Measurements from ENCODE around the gene TEX44.

The TEX44 gene

GRCh38 chr2:231589656-231590055 lies 3.0 kb upstream of the TEX44 start:
- H3K9ac ChIP-seq (ENCODE audit: low read length), result no peak overlapping the region
- H3K9me2 ChIP-seq (replicated peaks; ENCODE audit: insufficient read depth, low read length), result no peaks in the 10 kb centered on the region
- no peak overlapping the region for H3K27ac ChIP-seq (ENCODE audit: low read depth, low read length)
- H3K4me2 ChIP-seq (ENCODE audit: low read depth, low read length, poor library complexity, severe bottlenecking), result no peak overlapping the region
- no peak overlapping the region for H3K4me3 ChIP-seq (ENCODE audit: insufficient read depth, low read length, poor library complexity, severe bottlenecking)
- H3F3A ChIP-seq (ENCODE audit: insufficient read depth), result no peaks in the 10 kb centered on the region
- no peaks in the 10 kb centered on the region for H3K9me3 ChIP-seq (ENCODE audit: insufficient read depth, low read length)
- H4K20me1 ChIP-seq (ENCODE audit: low read depth, low read length), result no peaks in the 10 kb centered on the region
- no peak for TF ChIP-seq EZH2phosphoT487 (conservative IDR thresholded peaks at IDR 0.05; ENCODE audit: low read length)
- H3K79me2 ChIP-seq (ENCODE audit: insufficient read depth, low read length), result no peaks in the 10 kb centered on the region
- no peak overlapping the region for H2AFZ ChIP-seq (ENCODE audit: low read depth, low read length, severe bottlenecking)
- no peaks in the 10 kb centered on the region for H3K36me3 ChIP-seq (ENCODE audit: low read length)
- no peaks in the 10 kb centered on the region for H3K27me3 ChIP-seq (ENCODE audit: low read length)

DNA sequence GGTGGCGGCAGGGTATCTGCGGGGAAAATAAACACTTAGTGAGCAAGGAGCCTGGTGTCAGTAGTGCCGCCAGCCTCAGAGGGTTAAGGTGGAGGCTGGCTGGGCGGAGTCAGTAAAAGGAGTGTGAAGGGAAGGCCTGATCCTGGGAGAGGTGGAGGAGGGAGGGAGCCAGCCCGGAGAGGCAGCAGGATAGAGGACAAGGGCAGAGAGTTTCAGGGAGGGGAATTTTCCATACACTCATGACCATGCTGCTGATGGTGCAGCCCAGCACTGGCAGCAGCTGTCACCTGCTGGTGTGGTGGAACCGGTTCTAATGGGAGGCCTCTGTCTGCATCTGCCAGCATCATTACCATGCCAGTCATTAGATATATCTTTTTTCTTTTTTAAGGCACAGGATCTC lies 2.0 kb upstream of the TEX44 start:
- H3K9me2 ChIP-seq (replicated peaks; ENCODE audit: insufficient read depth, low read length), result no peaks in the 10 kb centered on the region
- H3K27me3 ChIP-seq (ENCODE audit: low read length), result no peaks in the 10 kb centered on the region
- H3K9me3 ChIP-seq (ENCODE audit: insufficient read depth, low read length), result no peaks in the 10 kb centered on the region
- H3K4me3 ChIP-seq (ENCODE audit: insufficient read depth, low read length, poor library complexity, severe bottlenecking), result no peak overlapping the region
- TF ChIP-seq, protein P1, sequence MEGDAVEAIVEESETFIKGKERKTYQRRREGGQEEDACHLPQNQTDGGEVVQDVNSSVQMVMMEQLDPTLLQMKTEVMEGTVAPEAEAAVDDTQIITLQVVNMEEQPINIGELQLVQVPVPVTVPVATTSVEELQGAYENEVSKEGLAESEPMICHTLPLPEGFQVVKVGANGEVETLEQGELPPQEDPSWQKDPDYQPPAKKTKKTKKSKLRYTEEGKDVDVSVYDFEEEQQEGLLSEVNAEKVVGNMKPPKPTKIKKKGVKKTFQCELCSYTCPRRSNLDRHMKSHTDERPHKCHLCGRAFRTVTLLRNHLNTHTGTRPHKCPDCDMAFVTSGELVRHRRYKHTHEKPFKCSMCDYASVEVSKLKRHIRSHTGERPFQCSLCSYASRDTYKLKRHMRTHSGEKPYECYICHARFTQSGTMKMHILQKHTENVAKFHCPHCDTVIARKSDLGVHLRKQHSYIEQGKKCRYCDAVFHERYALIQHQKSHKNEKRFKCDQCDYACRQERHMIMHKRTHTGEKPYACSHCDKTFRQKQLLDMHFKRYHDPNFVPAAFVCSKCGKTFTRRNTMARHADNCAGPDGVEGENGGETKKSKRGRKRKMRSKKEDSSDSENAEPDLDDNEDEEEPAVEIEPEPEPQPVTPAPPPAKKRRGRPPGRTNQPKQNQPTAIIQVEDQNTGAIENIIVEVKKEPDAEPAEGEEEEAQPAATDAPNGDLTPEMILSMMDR (IDR thresholded peaks at IDR 0.05; ENCODE audit: insufficient read depth, low read length, poor library complexity, severe bottlenecking), result no peak
- no peak for TF ChIP-seq EZH2phosphoT487 (conservative IDR thresholded peaks at IDR 0.05; ENCODE audit: low read length)
- no peaks in the 10 kb centered on the region for H3F3A ChIP-seq (ENCODE audit: insufficient read depth)
- no peak overlapping the region for H3K9ac ChIP-seq (ENCODE audit: low read length)
- H3K79me2 ChIP-seq (ENCODE audit: insufficient read depth, low read length), result no peaks in the 10 kb centered on the region
- H3K4me2 ChIP-seq (ENCODE audit: low read depth, low read length, poor library complexity, severe bottlenecking), result no peak overlapping the region
- no peak overlapping the region for H3K27ac ChIP-seq (ENCODE audit: low read depth, low read length)
- no peaks in the 10 kb centered on the region for H4K20me1 ChIP-seq (ENCODE audit: low read depth, low read length)
- H3K36me3 ChIP-seq (ENCODE audit: low read length), result no peaks in the 10 kb centered on the region
- H2AFZ ChIP-seq (ENCODE audit: low read depth, low read length, severe bottlenecking), result no peak overlapping the region

GRCh38 chr2:231593666-231594065 lies 1.0 kb downstream of the TEX44 start:
- no peaks in the 10 kb centered on the region for H4K20me1 ChIP-seq (ENCODE audit: low read depth, low read length)
- no peak overlapping the region for H3K4me2 ChIP-seq (ENCODE audit: low read depth, low read length, poor library complexity, severe bottlenecking)
- no peaks in the 10 kb centered on the region for H3K9me2 ChIP-seq (replicated peaks; ENCODE audit: insufficient read depth, low read length)
- no peaks in the 10 kb centered on the region for H3K9me3 ChIP-seq (ENCODE audit: insufficient read depth, low read length)
- TF ChIP-seq, protein P1 (IDR thresholded peaks at IDR 0.05; ENCODE audit: insufficient read depth, low read length, poor library complexity, severe bottlenecking), result no peak
- TF ChIP-seq EZH2phosphoT487 (conservative IDR thresholded peaks at IDR 0.05; ENCODE audit: low read length), result no peak
- no peaks in the 10 kb centered on the region for H3K27me3 ChIP-seq (ENCODE audit: low read length)
- H2AFZ ChIP-seq (ENCODE audit: low read depth, low read length, severe bottlenecking), result no peak overlapping the region
- no peak overlapping the region for H3K4me3 ChIP-seq (ENCODE audit: insufficient read depth, low read length, poor library complexity, severe bottlenecking)
- no peaks in the 10 kb centered on the region for H3F3A ChIP-seq (ENCODE audit: insufficient read depth)
- H3K79me2 ChIP-seq (ENCODE audit: insufficient read depth, low read length), result no peaks in the 10 kb centered on the region
- no peak overlapping the region for H3K27ac ChIP-seq (ENCODE audit: low read depth, low read length)
- H3K36me3 ChIP-seq (ENCODE audit: low read length), result no peaks in the 10 kb centered on the region
- no peak overlapping the region for H3K9ac ChIP-seq (ENCODE audit: low read length)

GRCh38 chr2:231597014-231597611 lies 4.4 kb downstream of the TEX44 start:
- H3K9me3 ChIP-seq (ENCODE audit: insufficient read depth, low read length), result no peaks in the 10 kb centered on the region
- no peaks in the 10 kb centered on the region for H3K27me3 ChIP-seq (ENCODE audit: low read length)
- no peaks in the 10 kb centered on the region for H3K36me3 ChIP-seq (ENCODE audit: low read length)
- no peaks in the 10 kb centered on the region for H4K20me1 ChIP-seq (ENCODE audit: low read depth, low read length)
- no peak overlapping the region for H3K4me3 ChIP-seq (ENCODE audit: insufficient read depth, low read length, poor library complexity, severe bottlenecking)
- no peak for TF ChIP-seq EZH2phosphoT487 (conservative IDR thresholded peaks at IDR 0.05; ENCODE audit: low read length)
- H3K9ac ChIP-seq (ENCODE audit: low read length), result no peak overlapping the region
- H2AFZ ChIP-seq (ENCODE audit: low read depth, low read length, severe bottlenecking), result no peak overlapping the region
- no peak overlapping the region for H3K4me2 ChIP-seq (ENCODE audit: low read depth, low read length, poor library complexity, severe bottlenecking)
- no peak overlapping the region for H3K27ac ChIP-seq (ENCODE audit: low read depth, low read length)
- H3K9me2 ChIP-seq (replicated peaks; ENCODE audit: insufficient read depth, low read length), result no peaks in the 10 kb centered on the region
- H3F3A ChIP-seq (ENCODE audit: insufficient read depth), result no peaks in the 10 kb centered on the region
- no peaks in the 10 kb centered on the region for H3K79me2 ChIP-seq (ENCODE audit: insufficient read depth, low read length)
